ENCODE data around the gene CACNA1H. TPM values are rescaled to one million over a fixed set of nuclear protein-coding genes. Genes with fewer than 3 reads are reported as not detected.
"Not testable (repeated sequence)": the region's sequence is repeated elsewhere in the genome, so short reads cannot be mapped to it uniquely, and the experiment has no call there.

The CACNA1H gene
- total RNA-seq, 2 experiments from 2014 or later: 0.50 to 0.84 TPM

GRCh38 chr16:1178295-1178910 is 25.5 kb downstream of the CACNA1H start:
- Mint-ChIP-seq H3K4me3 (no peak overlapping the region), H3K9me3 (no peaks in the 10 kb centered on the region), H3K27ac (no peak overlapping the region), H3K4me1 (ENCODE audit: low read depth) (no peaks in the 10 kb centered on the region), H3K27me3 (ENCODE audit: low read depth) (peaks cover 4% of the 10 kb centered on the region), H3K36me3 (ENCODE audit: low read depth) (no peaks in the 10 kb centered on the region)
- intact Hi-C loops (cut with micrococcal nuclease): no loop called here
- no peak for DNase-seq
- CTCF ChIA-PET: no interaction called here

GRCh38 chr16:1180549-1181403 is 27.9 kb downstream of the CACNA1H start:
- no peaks in the 10 kb centered on the region for H3K36me3 Mint-ChIP-seq (ENCODE audit: low read depth)
- no peak overlapping the region for H3K27ac Mint-ChIP-seq
- no peak for DNase-seq
- CTCF ChIA-PET: no interaction called here
- intact Hi-C loops (cut with micrococcal nuclease): no loop called here
- H3K4me1 Mint-ChIP-seq (ENCODE audit: low read depth): no peaks in the 10 kb centered on the region
- no peak overlapping the region for H3K4me3 Mint-ChIP-seq
- peaks cover 4% of the 10 kb centered on the region for H3K27me3 Mint-ChIP-seq (ENCODE audit: low read depth)
- H3K9me3 Mint-ChIP-seq: no peaks in the 10 kb centered on the region

GRCh38 chr16:1181404-1182315 is 28.8 kb downstream of the CACNA1H start:
- Mint-ChIP-seq H3K27me3 (ENCODE audit: low read depth) (peaks cover 4% of the 10 kb centered on the region), H3K9me3 (no peaks in the 10 kb centered on the region), H3K4me1 (ENCODE audit: low read depth) (no peaks in the 10 kb centered on the region), H3K4me3 (no peak overlapping the region), H3K27ac (no peak overlapping the region), H3K36me3 (ENCODE audit: low read depth) (no peaks in the 10 kb centered on the region)
- intact Hi-C loops (cut with micrococcal nuclease): no loop called here
- DNase-seq: no peak
- CTCF ChIA-PET: no interaction called here

- H3K27me3 Mint-ChIP-seq (ENCODE audit: low read depth): peaks cover 4% of the 10 kb centered on the region
- H3K27ac Mint-ChIP-seq: no peak overlapping the region
- H3K36me3 Mint-ChIP-seq (ENCODE audit: low read depth): no peaks in the 10 kb centered on the region
- H3K4me3 Mint-ChIP-seq: no peak overlapping the region
- no peak for DNase-seq
- H3K9me3 Mint-ChIP-seq: no peaks in the 10 kb centered on the region
- no peaks in the 10 kb centered on the region for H3K4me1 Mint-ChIP-seq (ENCODE audit: low read depth)
- CTCF ChIA-PET: no interaction called here
- intact Hi-C loops (cut with micrococcal nuclease): no loop called here
These were observed 29.4 kb downstream of the CACNA1H start for GRCh38 chr16:1182316-1182671.

- no peaks in the 10 kb centered on the region for H3K36me3 Mint-ChIP-seq (ENCODE audit: low read depth)
These were observed 30.3 kb downstream of the CACNA1H start for GRCh38 chr16:1182950-1183907.

GRCh38 chr16:1184156-1184868 is 31.4 kb downstream of the CACNA1H start:
- H3K27ac Mint-ChIP-seq: no peak overlapping the region
- CTCF ChIA-PET: interaction anchor here (0.6 kb wide), 1 partner anchor 472 kb away, joined by 3 read pairs; no protein-coding TSS in a partner anchor

More at GRCh38 chr16:1182950-1183907, 30.3 kb downstream of the CACNA1H start:
- no peak overlapping the region for H3K4me3 Mint-ChIP-seq
- no peak overlapping the region for H3K27ac Mint-ChIP-seq
- intact Hi-C loops (cut with micrococcal nuclease): no loop called here
- CTCF ChIA-PET: no interaction called here
- H3K9me3 Mint-ChIP-seq: no peaks in the 10 kb centered on the region
- no peaks in the 10 kb centered on the region for H3K4me1 Mint-ChIP-seq (ENCODE audit: low read depth)
- no peak for DNase-seq
- peaks cover 7% of the 10 kb centered on the region for H3K27me3 Mint-ChIP-seq (ENCODE audit: low read depth)

GRCh38 chr16:1184980-1185379 is 32.1 kb downstream of the CACNA1H start:
- intact Hi-C loops (cut with micrococcal nuclease): no loop called here
- Mint-ChIP-seq H3K27me3 (ENCODE audit: low read depth) (peaks cover 7% of the 10 kb centered on the region), H3K9me3 (no peaks in the 10 kb centered on the region), H3K27ac (no peak overlapping the region), H3K4me3 (no peak overlapping the region), H3K4me1 (ENCODE audit: low read depth) (no peaks in the 10 kb centered on the region), H3K36me3 (ENCODE audit: low read depth) (no peaks in the 10 kb centered on the region)
- DNase-seq: no peak
- CTCF ChIA-PET: interaction anchor here (0.6 kb wide), 1 partner anchor 472 kb away, joined by 3 read pairs; no protein-coding TSS in a partner anchor

More at GRCh38 chr16:1184156-1184868, 31.4 kb downstream of the CACNA1H start:
- Mint-ChIP-seq H3K27me3 (ENCODE audit: low read depth) (peaks cover 7% of the 10 kb centered on the region), H3K36me3 (ENCODE audit: low read depth) (no peaks in the 10 kb centered on the region), H3K9me3 (no peaks in the 10 kb centered on the region), H3K4me3 (no peak overlapping the region), H3K4me1 (ENCODE audit: low read depth) (no peaks in the 10 kb centered on the region)
- no peak for DNase-seq
- intact Hi-C loops (cut with micrococcal nuclease): no loop called here

- H3K27me3 Mint-ChIP-seq (ENCODE audit: low read depth); intact Hi-C loops (cut with micrococcal nuclease); H3K27ac Mint-ChIP-seq; H3K9me3 Mint-ChIP-seq; H3K4me3 Mint-ChIP-seq; CTCF ChIA-PET; H3K4me1 Mint-ChIP-seq (ENCODE audit: low read depth); DNase-seq; H3K36me3 Mint-ChIP-seq (ENCODE audit: low read depth): not testable (repeated sequence)
These were observed 32.7 kb downstream of the CACNA1H start for GRCh38 chr16:1185460-1186207.

GRCh38 chr16:1188432-1189189 is 35.7 kb downstream of the CACNA1H start:
- CTCF ChIA-PET: no interaction called here
- Mint-ChIP-seq H3K27ac (no peak overlapping the region), H3K4me3 (no peak overlapping the region), H3K9me3 (no peaks in the 10 kb centered on the region), H3K4me1 (ENCODE audit: low read depth) (no peaks in the 10 kb centered on the region), H3K27me3 (ENCODE audit: low read depth) (peaks cover 3% of the 10 kb centered on the region), H3K36me3 (ENCODE audit: low read depth) (no peaks in the 10 kb centered on the region)
- DNase-seq: peak; percentile 57
- intact Hi-C loops (cut with micrococcal nuclease): no loop called here

- intact Hi-C loops (cut with micrococcal nuclease): no loop called here
- no peaks in the 10 kb centered on the region for H3K9me3 Mint-ChIP-seq
- no peaks in the 10 kb centered on the region for H3K36me3 Mint-ChIP-seq (ENCODE audit: low read depth)
- H3K4me1 Mint-ChIP-seq (ENCODE audit: low read depth): no peaks in the 10 kb centered on the region
- CTCF ChIA-PET: no interaction called here
- H3K4me3 Mint-ChIP-seq: no peak overlapping the region
- no peak overlapping the region for H3K27ac Mint-ChIP-seq
- DNase-seq: no peak
- H3K27me3 Mint-ChIP-seq (ENCODE audit: low read depth): peaks cover 3% of the 10 kb centered on the region
These were observed 36.5 kb downstream of the CACNA1H start for GRCh38 chr16:1189455-1189854.
